Measurements from ENCODE around the gene SCN2B. TPM values are rescaled to one million over a fixed set of nuclear protein-coding genes. Genes with fewer than 3 reads are reported as not detected.

Gene SCN2B
- total RNA-seq, 1 experiment from 2014 or later: 0.20 TPM

DNA sequence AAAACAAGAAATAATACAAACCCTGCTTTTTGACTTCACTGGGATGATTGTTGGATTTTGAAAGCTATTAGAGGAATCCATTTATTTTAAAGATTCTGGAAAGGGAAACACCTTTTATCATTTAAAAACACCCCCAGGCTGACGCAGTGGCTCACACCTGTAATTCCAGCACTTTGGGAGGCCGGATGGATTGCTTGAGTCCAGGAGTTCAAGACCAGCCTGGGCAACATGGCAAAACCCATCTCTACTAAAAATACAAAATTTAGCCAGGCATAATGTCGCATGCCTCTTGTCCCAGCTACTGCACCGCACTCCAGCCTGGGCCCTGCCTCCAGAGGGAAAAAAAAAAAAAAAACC is 317 bp upstream of the SCN2B start (continued):
- TF ChIP-seq, protein P1, sequence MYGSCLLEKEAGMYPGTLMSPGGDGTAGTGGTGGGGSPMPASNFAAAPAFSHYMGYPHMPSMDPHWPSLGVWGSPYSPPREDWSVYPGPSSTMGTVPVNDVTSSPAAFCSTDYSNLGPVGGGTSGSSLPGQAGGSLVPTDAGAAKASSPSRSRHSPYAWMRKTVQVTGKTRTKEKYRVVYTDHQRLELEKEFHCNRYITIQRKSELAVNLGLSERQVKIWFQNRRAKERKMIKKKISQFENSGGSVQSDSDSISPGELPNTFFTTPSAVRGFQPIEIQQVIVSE (CRISPR knock-in tag; IDR thresholded peaks at IDR 0.05; ENCODE audit: borderline replicate concordance): no peak
- TF ChIP-seq NFYB (CRISPR knock-in tag; conservative IDR thresholded peaks at IDR 0.05; ENCODE audit: low read depth): no peak
- TF ChIP-seq, protein P2, sequence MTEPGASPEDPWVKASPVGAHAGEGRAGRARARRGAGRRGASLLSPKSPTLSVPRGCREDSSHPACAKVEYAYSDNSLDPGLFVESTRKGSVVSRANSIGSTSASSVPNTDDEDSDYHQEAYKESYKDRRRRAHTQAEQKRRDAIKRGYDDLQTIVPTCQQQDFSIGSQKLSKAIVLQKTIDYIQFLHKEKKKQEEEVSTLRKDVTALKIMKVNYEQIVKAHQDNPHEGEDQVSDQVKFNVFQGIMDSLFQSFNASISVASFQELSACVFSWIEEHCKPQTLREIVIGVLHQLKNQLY (CRISPR knock-in tag; IDR thresholded peaks at IDR 0.05): no peak

DNA sequence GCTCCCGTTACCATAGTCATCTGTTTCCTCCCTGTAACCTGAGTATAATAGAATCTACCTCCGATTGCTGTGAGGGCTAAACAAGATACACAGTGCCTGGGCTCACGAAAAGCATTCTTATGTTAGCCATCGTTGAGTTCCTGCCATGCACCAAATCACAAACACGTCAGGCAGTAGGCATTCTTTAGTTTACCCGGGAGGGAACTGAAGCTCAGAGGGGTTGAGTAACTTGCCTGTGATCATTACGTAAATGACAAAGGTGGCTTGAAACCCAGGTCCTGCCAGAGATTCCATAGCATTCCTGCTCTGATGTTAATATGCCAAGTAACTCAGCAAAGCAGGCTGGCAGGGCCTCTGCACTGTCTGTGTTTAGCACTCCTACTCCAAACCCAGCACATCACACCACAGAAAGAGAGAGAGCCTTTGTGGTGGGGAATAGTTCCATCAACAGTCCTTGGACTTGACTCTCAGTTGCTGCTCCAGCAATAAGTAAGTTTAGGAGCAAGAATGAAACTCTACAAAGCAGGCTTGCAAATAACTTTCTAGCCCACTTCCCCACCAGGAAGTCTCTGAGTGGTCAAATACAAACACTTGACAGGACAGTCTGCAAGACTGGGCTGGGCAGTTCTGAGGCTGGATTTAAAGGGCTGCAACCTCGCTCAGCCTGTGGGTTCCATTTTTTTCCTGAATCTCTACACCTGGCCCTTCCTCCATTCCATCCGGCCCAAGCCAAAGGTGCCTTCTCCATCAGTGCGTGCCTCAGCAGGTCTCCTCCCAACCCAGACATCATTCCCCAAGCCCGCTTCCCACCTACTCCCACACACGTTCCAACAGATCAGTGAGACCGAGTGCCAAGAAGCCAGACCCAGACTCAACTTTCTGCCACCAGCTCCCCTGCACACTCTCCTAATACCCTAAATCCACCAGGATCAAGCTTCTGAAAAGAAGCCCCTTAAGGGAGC is 1.1 kb downstream of the SCN2B start:
- H3K4me3 Mint-ChIP-seq: peak overlapping the region; percentile 81
- DNase-seq (ENCODE audit: low spot score) (no peak), ATAC-seq (no peak)
- POLR2A ChIA-PET: no interaction called here
- TF ChIP-seq EMX1 (CRISPR knock-in tag; IDR thresholded peaks at IDR 0.05): no peak
- TF ChIP-seq JUN (CRISPR knock-in tag; IDR thresholded peaks at IDR 0.05): no peak
- TF ChIP-seq IRF2 (CRISPR knock-in tag; IDR thresholded peaks at IDR 0.05; ENCODE audit: borderline replicate concordance, low read depth): no peak
- TF ChIP-seq SMAD4 (CRISPR knock-in tag; IDR thresholded peaks at IDR 0.05): no peak
- TF ChIP-seq, protein P3, sequence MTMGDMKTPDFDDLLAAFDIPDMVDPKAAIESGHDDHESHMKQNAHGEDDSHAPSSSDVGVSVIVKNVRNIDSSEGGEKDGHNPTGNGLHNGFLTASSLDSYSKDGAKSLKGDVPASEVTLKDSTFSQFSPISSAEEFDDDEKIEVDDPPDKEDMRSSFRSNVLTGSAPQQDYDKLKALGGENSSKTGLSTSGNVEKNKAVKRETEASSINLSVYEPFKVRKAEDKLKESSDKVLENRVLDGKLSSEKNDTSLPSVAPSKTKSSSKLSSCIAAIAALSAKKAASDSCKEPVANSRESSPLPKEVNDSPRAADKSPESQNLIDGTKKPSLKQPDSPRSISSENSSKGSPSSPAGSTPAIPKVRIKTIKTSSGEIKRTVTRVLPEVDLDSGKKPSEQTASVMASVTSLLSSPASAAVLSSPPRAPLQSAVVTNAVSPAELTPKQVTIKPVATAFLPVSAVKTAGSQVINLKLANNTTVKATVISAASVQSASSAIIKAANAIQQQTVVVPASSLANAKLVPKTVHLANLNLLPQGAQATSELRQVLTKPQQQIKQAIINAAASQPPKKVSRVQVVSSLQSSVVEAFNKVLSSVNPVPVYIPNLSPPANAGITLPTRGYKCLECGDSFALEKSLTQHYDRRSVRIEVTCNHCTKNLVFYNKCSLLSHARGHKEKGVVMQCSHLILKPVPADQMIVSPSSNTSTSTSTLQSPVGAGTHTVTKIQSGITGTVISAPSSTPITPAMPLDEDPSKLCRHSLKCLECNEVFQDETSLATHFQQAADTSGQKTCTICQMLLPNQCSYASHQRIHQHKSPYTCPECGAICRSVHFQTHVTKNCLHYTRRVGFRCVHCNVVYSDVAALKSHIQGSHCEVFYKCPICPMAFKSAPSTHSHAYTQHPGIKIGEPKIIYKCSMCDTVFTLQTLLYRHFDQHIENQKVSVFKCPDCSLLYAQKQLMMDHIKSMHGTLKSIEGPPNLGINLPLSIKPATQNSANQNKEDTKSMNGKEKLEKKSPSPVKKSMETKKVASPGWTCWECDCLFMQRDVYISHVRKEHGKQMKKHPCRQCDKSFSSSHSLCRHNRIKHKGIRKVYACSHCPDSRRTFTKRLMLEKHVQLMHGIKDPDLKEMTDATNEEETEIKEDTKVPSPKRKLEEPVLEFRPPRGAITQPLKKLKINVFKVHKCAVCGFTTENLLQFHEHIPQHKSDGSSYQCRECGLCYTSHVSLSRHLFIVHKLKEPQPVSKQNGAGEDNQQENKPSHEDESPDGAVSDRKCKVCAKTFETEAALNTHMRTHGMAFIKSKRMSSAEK (CRISPR knock-in tag; IDR thresholded peaks at IDR 0.05; ENCODE audit: borderline replicate concordance): no peak
- TF ChIP-seq ZNF138 (CRISPR knock-in tag; conservative IDR thresholded peaks at IDR 0.05): no peak
- no peak for TF ChIP-seq JAZF1 (CRISPR knock-in tag; IDR thresholded peaks at IDR 0.05)
- TF ChIP-seq, protein P4, sequence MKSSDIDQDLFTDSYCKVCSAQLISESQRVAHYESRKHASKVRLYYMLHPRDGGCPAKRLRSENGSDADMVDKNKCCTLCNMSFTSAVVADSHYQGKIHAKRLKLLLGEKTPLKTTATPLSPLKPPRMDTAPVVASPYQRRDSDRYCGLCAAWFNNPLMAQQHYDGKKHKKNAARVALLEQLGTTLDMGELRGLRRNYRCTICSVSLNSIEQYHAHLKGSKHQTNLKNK (CRISPR knock-in tag; IDR thresholded peaks at IDR 0.05): no peak
- TF ChIP-seq, protein P5, sequence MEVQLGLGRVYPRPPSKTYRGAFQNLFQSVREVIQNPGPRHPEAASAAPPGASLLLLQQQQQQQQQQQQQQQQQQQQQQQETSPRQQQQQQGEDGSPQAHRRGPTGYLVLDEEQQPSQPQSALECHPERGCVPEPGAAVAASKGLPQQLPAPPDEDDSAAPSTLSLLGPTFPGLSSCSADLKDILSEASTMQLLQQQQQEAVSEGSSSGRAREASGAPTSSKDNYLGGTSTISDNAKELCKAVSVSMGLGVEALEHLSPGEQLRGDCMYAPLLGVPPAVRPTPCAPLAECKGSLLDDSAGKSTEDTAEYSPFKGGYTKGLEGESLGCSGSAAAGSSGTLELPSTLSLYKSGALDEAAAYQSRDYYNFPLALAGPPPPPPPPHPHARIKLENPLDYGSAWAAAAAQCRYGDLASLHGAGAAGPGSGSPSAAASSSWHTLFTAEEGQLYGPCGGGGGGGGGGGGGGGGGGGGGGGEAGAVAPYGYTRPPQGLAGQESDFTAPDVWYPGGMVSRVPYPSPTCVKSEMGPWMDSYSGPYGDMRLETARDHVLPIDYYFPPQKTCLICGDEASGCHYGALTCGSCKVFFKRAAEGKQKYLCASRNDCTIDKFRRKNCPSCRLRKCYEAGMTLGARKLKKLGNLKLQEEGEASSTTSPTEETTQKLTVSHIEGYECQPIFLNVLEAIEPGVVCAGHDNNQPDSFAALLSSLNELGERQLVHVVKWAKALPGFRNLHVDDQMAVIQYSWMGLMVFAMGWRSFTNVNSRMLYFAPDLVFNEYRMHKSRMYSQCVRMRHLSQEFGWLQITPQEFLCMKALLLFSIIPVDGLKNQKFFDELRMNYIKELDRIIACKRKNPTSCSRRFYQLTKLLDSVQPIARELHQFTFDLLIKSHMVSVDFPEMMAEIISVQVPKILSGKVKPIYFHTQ (CRISPR knock-in tag; IDR thresholded peaks at IDR 0.05): no peak
- TF ChIP-seq ATF1 (CRISPR knock-in tag; IDR thresholded peaks at IDR 0.05): no peak
- no peak for TF ChIP-seq MXD4 (CRISPR knock-in tag; IDR thresholded peaks at IDR 0.05; ENCODE audit: borderline replicate concordance)
- no peak for TF ChIP-seq TP53 (CRISPR knock-in tag; IDR thresholded peaks at IDR 0.05)
- TF ChIP-seq, protein P6, sequence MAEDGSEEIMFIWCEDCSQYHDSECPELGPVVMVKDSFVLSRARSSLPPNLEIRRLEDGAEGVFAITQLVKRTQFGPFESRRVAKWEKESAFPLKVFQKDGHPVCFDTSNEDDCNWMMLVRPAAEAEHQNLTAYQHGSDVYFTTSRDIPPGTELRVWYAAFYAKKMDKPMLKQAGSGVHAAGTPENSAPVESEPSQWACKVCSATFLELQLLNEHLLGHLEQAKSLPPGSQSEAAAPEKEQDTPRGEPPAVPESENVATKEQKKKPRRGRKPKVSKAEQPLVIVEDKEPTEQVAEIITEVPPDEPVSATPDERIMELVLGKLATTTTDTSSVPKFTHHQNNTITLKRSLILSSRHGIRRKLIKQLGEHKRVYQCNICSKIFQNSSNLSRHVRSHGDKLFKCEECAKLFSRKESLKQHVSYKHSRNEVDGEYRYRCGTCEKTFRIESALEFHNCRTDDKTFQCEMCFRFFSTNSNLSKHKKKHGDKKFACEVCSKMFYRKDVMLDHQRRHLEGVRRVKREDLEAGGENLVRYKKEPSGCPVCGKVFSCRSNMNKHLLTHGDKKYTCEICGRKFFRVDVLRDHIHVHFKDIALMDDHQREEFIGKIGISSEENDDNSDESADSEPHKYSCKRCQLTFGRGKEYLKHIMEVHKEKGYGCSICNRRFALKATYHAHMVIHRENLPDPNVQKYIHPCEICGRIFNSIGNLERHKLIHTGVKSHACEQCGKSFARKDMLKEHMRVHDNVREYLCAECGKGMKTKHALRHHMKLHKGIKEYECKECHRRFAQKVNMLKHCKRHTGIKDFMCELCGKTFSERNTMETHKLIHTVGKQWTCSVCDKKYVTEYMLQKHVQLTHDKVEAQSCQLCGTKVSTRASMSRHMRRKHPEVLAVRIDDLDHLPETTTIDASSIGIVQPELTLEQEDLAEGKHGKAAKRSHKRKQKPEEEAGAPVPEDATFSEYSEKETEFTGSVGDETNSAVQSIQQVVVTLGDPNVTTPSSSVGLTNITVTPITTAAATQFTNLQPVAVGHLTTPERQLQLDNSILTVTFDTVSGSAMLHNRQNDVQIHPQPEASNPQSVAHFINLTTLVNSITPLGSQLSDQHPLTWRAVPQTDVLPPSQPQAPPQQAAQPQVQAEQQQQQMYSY (CRISPR knock-in tag; IDR thresholded peaks at IDR 0.05): no peak
- TF ChIP-seq, protein P1 (CRISPR knock-in tag; IDR thresholded peaks at IDR 0.05; ENCODE audit: borderline replicate concordance): no peak
- TF ChIP-seq ETV6 (CRISPR knock-in tag; IDR thresholded peaks at IDR 0.05): no peak
- TF ChIP-seq KAT7 (CRISPR knock-in tag; IDR thresholded peaks at IDR 0.05; ENCODE audit: borderline replicate concordance): no peak
- TF ChIP-seq FOXJ3 (CRISPR knock-in tag; IDR thresholded peaks at IDR 0.05; ENCODE audit: borderline replicate concordance): no peak
- H3K27ac Mint-ChIP-seq: no peak overlapping the region
- H3K27me3 Mint-ChIP-seq (ENCODE audit: low read depth): peaks cover 62% of the 10 kb centered on the region
- peaks cover 46% of the 10 kb centered on the region for H3K4me1 Mint-ChIP-seq
- no peaks in the 10 kb centered on the region for H3K9me3 Mint-ChIP-seq
- CTCF ChIA-PET: interaction anchor here (0.8 to 2.1 kb wide), 8 partner anchors 20 to 352 kb away, joined by 3 to 7 read pairs (median 4); partner anchors contain the start of gene SCN4B
- no peaks in the 10 kb centered on the region for H3K36me3 Mint-ChIP-seq

Data from WTC11 (cell line).